Putamen (tissue), 1 donor: ENCODE data around the gene GPC1.
"Not testable (repeated sequence)": the region's sequence is repeated elsewhere in the genome, so short reads cannot be mapped to it uniquely, and the experiment has no call there.

Experiments
- DNase-seq: peaks from one replicate; pipeline ENCODE4 v3.0.0-alpha.2; 2016; ENCODE audit warnings: low spot score

Gene GPC1

GRCh38 chr2:240467659-240468302 lies 32.3 kb downstream of the GPC1 start:
- DNase-seq: no peak

GRCh38 chr2:240468303-240469238 lies 33.1 kb downstream of the GPC1 start:
- no peak for DNase-seq

- DNase-seq: no peak
Observed at GRCh38 chr2:240469239-240469636, 33.8 kb downstream of the GPC1 start.

GRCh38 chr2:240469740-240470139 lies 34.3 kb downstream of the GPC1 start:
- no peak for DNase-seq

GRCh38 chr2:240472078-240472790 lies 36.8 kb downstream of the GPC1 start:
- no peak for DNase-seq

GRCh38 chr2:240473211-240473610 lies 37.7 kb downstream of the GPC1 start:
- DNase-seq: no peak

GRCh38 chr2:240477916-240478315 lies 42.5 kb downstream of the GPC1 start:
- no peak for DNase-seq

GRCh38 chr2:240478346-240479110 lies 43.1 kb downstream of the GPC1 start:
- no peak for DNase-seq

- no peak for DNase-seq
Observed at GRCh38 chr2:240479111-240479501, 43.6 kb downstream of the GPC1 start.

- no peak for DNase-seq
Observed at GRCh38 chr2:240480834-240481623, 45.6 kb downstream of the GPC1 start.

GRCh38 chr2:240481720-240482119 lies 46.3 kb downstream of the GPC1 start:
- no peak for DNase-seq

- DNase-seq: no peak
Observed at GRCh38 chr2:240482141-240482540, 46.7 kb downstream of the GPC1 start.

GRCh38 chr2:240491483-240491882 lies 56.0 kb downstream of the GPC1 start:
- DNase-seq: no peak

- no peak for DNase-seq
Observed at GRCh38 chr2:240494194-240494793, 58.8 kb downstream of the GPC1 start.

- not testable (repeated sequence) for DNase-seq
Observed at GRCh38 chr2:240494942-240495341, 59.5 kb downstream of the GPC1 start.

GRCh38 chr2:240497082-240497481 lies 61.6 kb downstream of the GPC1 start:
- DNase-seq: not testable (repeated sequence)

- no peak for DNase-seq
Observed at GRCh38 chr2:240498171-240498957, 62.9 kb downstream of the GPC1 start.

GRCh38 chr2:240498958-240499260 lies 63.4 kb downstream of the GPC1 start:
- DNase-seq: no peak

- no peak for DNase-seq
Observed at GRCh38 chr2:240499309-240500301, 64.1 kb downstream of the GPC1 start.
